IMR-90 (cell line): ENCODE results near the gene PLXNA1. TPM values are rescaled to one million over a fixed set of nuclear protein-coding genes. Genes with fewer than 3 reads are reported as not detected.

ENCODE experiments used
- ATAC-seq: fragments of 200-7000 bp; cut with Tn5 transposase; 2 replicates; pipeline ENCODE4 v1.9.1; 2020; ENCODE audit warnings: low read depth, mild to moderate bottlenecking, moderate library complexity
- BruUV-seq: library from RNA; stranded (reverse); fragments of 400-500 nt; replicated peaks from 2 replicates; lab custom pipeline; 2021; lab: Mats Ljungman, UMichigan
- CTCF ChIA-PET: fragments of 300-600 bp; formaldehyde crosslinking; extraction: SDS; loops from one replicate; lab custom pipeline; 2021; ENCODE audit warnings: antibody characterized with exemption; lab: Yijun Ruan, JAX
- POLR2A ChIA-PET: fragments of 300-600 bp; sonication (Branson Sonifier 250); formaldehyde crosslinking; loops from one replicate; lab custom pipeline; 2022; ENCODE audit warnings: antibody characterized with exemption; ENCODE audit not compliant: unreplicated experiment; lab: Charles Lee
- DNase-seq: peaks from one replicate; pipeline ENCODE4 v3.0.0; 2013
- H2AFZ ChIP-seq: replicated peaks from 2 replicates; pipeline ENCODE3; 2013; ENCODE audit warnings: low read length, mild to moderate bottlenecking; ENCODE audit not compliant: poor library complexity
- H2AK5ac ChIP-seq: 2 replicates; pipeline ENCODE4 v1.6.1; 2013; ENCODE audit warnings: low read depth, low read length, inconsistent platforms
- H2AK9ac ChIP-seq: replicated peaks from 2 replicates; pipeline ENCODE3; 2013; ENCODE audit warnings: mild to moderate bottlenecking, low read depth, low read length, moderate library complexity; ENCODE audit not compliant: poor library complexity
- H2BK120ac ChIP-seq: 2 replicates; pipeline ENCODE4 v1.6.1; 2013; ENCODE audit warnings: low read depth, low read length, inconsistent platforms
- H2BK15ac ChIP-seq: 3 replicates; pipeline ENCODE4 v1.6.1; 2013; ENCODE audit warnings: low read depth, low read length, inconsistent platforms
- H2BK20ac ChIP-seq: 2 replicates; pipeline ENCODE4 v1.6.1; 2013; ENCODE audit warnings: low read depth, mild to moderate bottlenecking, inconsistent platforms, low read length, moderate library complexity
- H2BK5ac ChIP-seq: 2 replicates; pipeline ENCODE4 v1.6.1; 2013; ENCODE audit warnings: mild to moderate bottlenecking, low read depth, low read length, inconsistent platforms; ENCODE audit not compliant: poor library complexity, severe bottlenecking
- H3K14ac ChIP-seq: replicated peaks from 2 replicates; pipeline ENCODE4 v1.6.1; 2013; ENCODE audit warnings: low read depth, low read length, inconsistent platforms
- H3K18ac ChIP-seq: 2 replicates; pipeline ENCODE4 v1.6.1; 2013; ENCODE audit warnings: low read depth, low read length, control low read depth
- H3K23ac ChIP-seq: 2 replicates; pipeline ENCODE4 v1.6.1; 2013; ENCODE audit warnings: low read depth, low read length, inconsistent platforms
- H3K27ac ChIP-seq: 2 replicates; pipeline ENCODE4 v1.5.1; 2013; ENCODE audit warnings: mild to moderate bottlenecking, control low read depth, low read length; ENCODE audit not compliant: insufficient read depth
- H3K27me3 ChIP-seq: 2 replicates; pipeline ENCODE4 v1.6.1; 2013; ENCODE audit warnings: low read length; ENCODE audit not compliant: control insufficient read depth, insufficient read depth
- H3K36me3 ChIP-seq: 2 replicates; pipeline ENCODE4 v1.6.1; 2013; ENCODE audit warnings: low read length, mixed read lengths; ENCODE audit not compliant: control insufficient read depth, insufficient read depth
- H3K4ac ChIP-seq: 2 replicates; pipeline ENCODE4 v1.6.1; 2013; ENCODE audit warnings: low read depth, low read length, inconsistent platforms
- H3K4me1 ChIP-seq: 2 replicates; pipeline ENCODE4 v1.6.1; 2013; ENCODE audit warnings: low read length, mixed read lengths; ENCODE audit not compliant: control insufficient read depth, insufficient read depth
- H3K4me2 ChIP-seq: 2 replicates; pipeline ENCODE4 v1.6.1; 2013; ENCODE audit warnings: low read depth, mild to moderate bottlenecking, control low read depth, low read length, moderate library complexity
- H3K4me3 ChIP-seq: 2 replicates; pipeline ENCODE4 v1.5.1; 2013; ENCODE audit warnings: low read depth, mild to moderate bottlenecking, control low read depth, low read length, moderate library complexity; ENCODE audit not compliant: insufficient read depth
- H3K56ac ChIP-seq: 2 replicates; pipeline ENCODE4 v1.6.1; 2013; ENCODE audit warnings: low read length, inconsistent platforms; ENCODE audit not compliant: insufficient read depth; ENCODE audit errors: extremely low read depth
- H3K79me1 ChIP-seq, 2 experiments: 2 replicates each; pipeline ENCODE4 v1.6.1; 2013; ENCODE audit warnings: low read length in 2 of 2, inconsistent platforms in 1 of 2, low read depth in 1 of 2
- H3K9ac ChIP-seq: 2 replicates; pipeline ENCODE4 v1.6.1; 2013; ENCODE audit warnings: low read depth, low read length, control low read depth
- H3K9me1 ChIP-seq: 2 replicates; pipeline ENCODE4 v1.6.1; 2013; ENCODE audit warnings: low read length, inconsistent platforms; ENCODE audit not compliant: insufficient read depth
- H3K9me3 ChIP-seq: 2 replicates; pipeline ENCODE4 v1.6.1; 2013; ENCODE audit warnings: low read length; ENCODE audit not compliant: control insufficient read depth, insufficient read depth
- H4K20me1 ChIP-seq: 2 replicates; pipeline ENCODE4 v1.6.1; 2013; ENCODE audit warnings: low read length, inconsistent platforms; ENCODE audit not compliant: insufficient read depth
- H4K5ac ChIP-seq: 2 replicates; pipeline ENCODE4 v1.6.1; 2013; ENCODE audit warnings: mild to moderate bottlenecking, low read depth, low read length, control low read depth
- H4K8ac ChIP-seq, 2 experiments: 2 replicates each; pipeline ENCODE4 v1.6.1; 2013; ENCODE audit warnings: low read depth in 2 of 2, low read length in 2 of 2, control low read depth in 1 of 2, inconsistent platforms in 1 of 2
- H4K91ac ChIP-seq: 2 replicates; pipeline ENCODE4 v1.6.1; 2013; ENCODE audit warnings: low read depth, low read length, inconsistent platforms; ENCODE audit not compliant: insufficient read depth
- BHLHE40 ChIP-seq: fragments of 150-350 bp; IDR thresholded peaks from 2 replicates; pipeline ENCODE4 v1.6.1; 2016; ENCODE audit warnings: mild to moderate bottlenecking, low read depth, low read length
- CHD1 ChIP-seq: IDR thresholded peaks from 2 replicates; pipeline ENCODE4 v1.6.1; 2012; ENCODE audit warnings: low read depth, low read length, improper control_type of control experiment
- MAZ ChIP-seq: IDR thresholded peaks from 2 replicates; pipeline ENCODE4 v1.6.1; 2012; ENCODE audit warnings: low read depth, mild to moderate bottlenecking, low read length, improper control_type of control experiment, moderate library complexity, borderline replicate concordance
- MXI1 ChIP-seq: IDR thresholded peaks from 2 replicates; pipeline ENCODE4 v1.6.1; 2012; ENCODE audit warnings: low read depth, mild to moderate bottlenecking, low read length, moderate library complexity, borderline replicate concordance
- NFE2L2 ChIP-seq: fragments of 150-350 bp; IDR thresholded peaks from 2 replicates; pipeline ENCODE4 v1.6.1; 2016; ENCODE audit warnings: low read depth, mild to moderate bottlenecking, low read length
- RCOR1 ChIP-seq: IDR thresholded peaks from 2 replicates; pipeline ENCODE4 v1.6.1; 2012; ENCODE audit warnings: mild to moderate bottlenecking, low read length, improper control_type of control experiment; ENCODE audit not compliant: insufficient replicate concordance
- RFX5 ChIP-seq: IDR thresholded peaks from 2 replicates; pipeline ENCODE4 v1.8.0; 2012; ENCODE audit warnings: low read depth, mild to moderate bottlenecking, low read length, moderate library complexity
- SMC3 ChIP-seq: fragments of 150-350 bp; IDR thresholded peaks from 2 replicates; pipeline ENCODE4 v1.6.1; 2016; ENCODE audit warnings: low read depth, mild to moderate bottlenecking, antibody characterized with exemption, low read length, moderate library complexity
- WGBS, 2 experiments: methylation state at CpG; one replicate each; pipeline versions ENCODE4 v1.1.5 to v1.1.7; 2013; ENCODE audit warnings: missing lambda C conversion rate in 2 of 2; ENCODE audit not compliant: insufficient read length in 1 of 2; ENCODE audit errors: extremely low coverage in 2 of 2; 5-methylcytosine and 5-hydroxymethylcytosine counted together
- dilution Hi-C: fragments of 300-500 bp; cut with HindIII; formaldehyde crosslinking; loops from one replicate; pipeline ENCODE4 v1.14.3; 2018; ENCODE audit warnings: low sequenced_read_pairs; ENCODE audit not compliant: unreplicated experiment
- in situ Hi-C: fragments of 300-500 bp; cut with MboI; formaldehyde crosslinking; loops from 3 replicates; pipeline ENCODE4 v1.14.3; 2019; ENCODE audit warnings: low sequenced_read_pairs, inconsistent platforms, mixed read lengths
- intact Hi-C: fragments of 100-400 bp; cut with micrococcal nuclease; formaldehyde crosslinking; loops from 2 replicates; pipeline ENCODE4 v1.10.0; 2022
- polyA plus RNA-seq, 3 experiments: library from polyadenylated mRNA; depleted of rRNA; stranded (reverse); fragments of >200 nt; gene quantifications; 2 replicates each; pipeline ENCODE4 v1.2.3, GENCODE V29; 2012; ENCODE audit warnings: low replicate concordance in 1 of 3
- total RNA-seq: library from RNA; depleted of rRNA; stranded (reverse); fragments of >200 nt; gene quantifications from 2 replicates; pipeline ENCODE4 v1.2.3, GENCODE V29; 2012
- TF ChIP-seq, protein P1 (sequence below): fragments of 150-350 bp; IDR thresholded peaks from 2 replicates; pipeline ENCODE4 v1.6.1; 2017; ENCODE audit warnings: mild to moderate bottlenecking, antibody characterized with exemption, low read length, low read depth

PLXNA1 gene
- total and polyA plus RNA-seq, 2 of the 4 experiments (the other 2 are of a cell fraction), result 13.6 to 49.4 TPM

DNA sequence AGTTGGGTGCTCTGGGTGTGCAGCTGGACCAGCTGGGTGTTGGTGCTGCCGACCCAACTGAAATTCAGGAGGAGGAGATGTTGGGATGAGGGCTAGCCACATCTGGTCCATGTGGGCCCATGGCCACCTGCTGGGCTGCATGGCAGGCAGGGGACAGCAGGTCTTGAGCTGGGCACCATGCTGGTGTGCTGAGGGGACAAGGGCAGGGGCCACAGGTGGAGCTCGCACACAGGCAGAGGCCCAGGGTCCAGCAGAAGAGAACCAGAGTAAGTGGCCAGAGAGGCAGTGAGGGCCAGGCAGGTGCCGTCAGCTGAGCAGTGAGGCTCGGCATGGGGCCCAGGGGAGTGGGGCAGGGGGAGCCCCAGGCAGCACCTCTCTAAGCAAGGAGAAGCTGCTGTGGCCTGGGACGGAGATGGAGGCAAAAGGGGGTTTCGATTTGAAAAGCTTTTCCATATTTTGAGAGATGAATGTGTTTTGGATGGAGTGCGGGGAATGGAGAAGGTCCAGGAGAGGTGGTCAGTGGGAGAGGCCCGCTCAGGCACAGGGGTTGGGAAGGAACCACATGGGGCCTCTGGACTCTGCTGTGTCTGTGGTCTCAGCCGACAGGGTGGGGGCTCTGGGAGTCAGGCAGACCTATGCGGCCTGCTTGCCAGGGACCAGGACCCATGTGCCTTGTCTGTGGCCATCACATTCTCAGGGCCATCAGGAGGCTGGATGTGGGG is 30.5 kb upstream of the PLXNA1 start:
- POLR2A ChIA-PET, result no interaction called here
- DNase-seq, result no peak
- H4K20me1 ChIP-seq, result no peaks in the 10 kb centered on the region
- WGBS, 2 experiments, result 100% methylated on average over 1 of the region's 10 CpGs; no CpG with 5 or more reads in 1 of the 2 experiments
- H2BK5ac ChIP-seq, result no peak overlapping the region
- no peak overlapping the region for H3K4me3 ChIP-seq
- H4K5ac ChIP-seq, result no peak overlapping the region
- no peaks in the 10 kb centered on the region for H3K4me1 ChIP-seq
- no peak overlapping the region for H2BK20ac ChIP-seq
- H3K4ac ChIP-seq, result no peak overlapping the region
- no peaks in the 10 kb centered on the region for H3K79me1 ChIP-seq
- no peak overlapping the region for H3K23ac ChIP-seq
- H3K4me2 ChIP-seq, result no peak overlapping the region
- no peak overlapping the region for H3K14ac ChIP-seq
- in situ Hi-C loops, result no loop called here
- no peaks in the 10 kb centered on the region for H3K27me3 ChIP-seq
- H2BK120ac ChIP-seq, result no peak overlapping the region
- H4K8ac ChIP-seq, result no peak overlapping the region
- H2BK15ac ChIP-seq, result no peak overlapping the region
- H3K9ac ChIP-seq, result no peak overlapping the region
- H3K9me3 ChIP-seq, result no peaks in the 10 kb centered on the region
- intact Hi-C loops, result no loop called here
- 0 out of 2 replicates have a peak, but pooled peaks cover 9% of the 10 kb centered on the region for H3K9me1 ChIP-seq
- H3K18ac ChIP-seq, result no peak overlapping the region
- H2AFZ ChIP-seq, result no peak overlapping the region
- CTCF ChIA-PET, result no interaction called here
- no peaks in the 10 kb centered on the region for H3K36me3 ChIP-seq
- H3K56ac ChIP-seq, result no peak overlapping the region
- BruUV-seq, result no TSS peak
- no peak for ATAC-seq
- no peak overlapping the region for H2AK5ac ChIP-seq
- TF ChIP-seq MAZ (no peak), BHLHE40 (no peak), NFE2L2 (no peak), RFX5 (no peak), CHD1 (no peak), SMC3 (no peak), MXI1 (no peak), RCOR1 (no peak)
- TF ChIP-seq, protein P1, sequence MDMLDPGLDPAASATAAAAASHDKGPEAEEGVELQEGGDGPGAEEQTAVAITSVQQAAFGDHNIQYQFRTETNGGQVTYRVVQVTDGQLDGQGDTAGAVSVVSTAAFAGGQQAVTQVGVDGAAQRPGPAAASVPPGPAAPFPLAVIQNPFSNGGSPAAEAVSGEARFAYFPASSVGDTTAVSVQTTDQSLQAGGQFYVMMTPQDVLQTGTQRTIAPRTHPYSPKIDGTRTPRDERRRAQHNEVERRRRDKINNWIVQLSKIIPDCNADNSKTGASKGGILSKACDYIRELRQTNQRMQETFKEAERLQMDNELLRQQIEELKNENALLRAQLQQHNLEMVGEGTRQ, result no peak
- no peak overlapping the region for H3K27ac ChIP-seq
- no peak overlapping the region for H2AK9ac ChIP-seq
- no peak overlapping the region for H4K91ac ChIP-seq
- dilution Hi-C loops, result no loop called here
